Measurements from ENCODE around the gene PIP5KL1. TPM values are rescaled to one million over a fixed set of nuclear protein-coding genes. Genes with fewer than 3 reads are reported as not detected.
A peak's percentile ranks its signal among the peaks of the same experiment; 100 is the strongest.
"Not testable (repeated sequence)": the region's sequence is repeated elsewhere in the genome, so short reads cannot be mapped to it uniquely, and the experiment has no call there.

PIP5KL1 gene
- total and polyA plus RNA-seq, 2 donors from 2014 or later = 3.0 to 4.3 TPM

DNA sequence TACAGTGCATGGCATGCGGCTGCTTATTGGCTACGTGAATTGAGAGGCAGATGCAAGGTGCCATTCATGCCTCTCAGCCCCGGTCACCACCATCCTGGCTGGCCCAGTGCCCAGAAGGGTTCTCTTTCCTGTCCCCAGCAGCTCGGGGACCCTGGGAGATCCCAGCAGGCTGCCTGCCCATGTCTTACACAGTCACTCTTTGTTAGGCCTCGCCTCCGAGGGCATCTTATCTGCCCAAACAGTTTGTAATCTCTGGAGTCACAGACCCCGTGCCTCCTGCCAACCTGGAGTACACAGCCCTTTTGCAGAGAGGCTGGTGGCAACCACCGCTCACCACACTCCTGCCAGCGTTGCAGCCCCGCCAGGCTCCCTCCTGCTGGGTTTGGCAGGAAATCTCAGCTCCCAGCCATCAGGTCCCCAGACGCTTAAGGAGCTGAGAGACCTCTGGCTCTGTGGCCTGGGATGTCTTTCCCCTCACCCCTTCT, 46.1 kb downstream of the PIP5KL1 start:
- no peaks in the 10 kb centered on the region for H3K4me1 ChIP-seq (ENCODE audit: control insufficient read depth in 2 of 3, insufficient read depth in 2 of 3, low read depth in 1 of 3, low read length in 3 of 3)
- no peaks in the 10 kb centered on the region for H3K27me3 ChIP-seq (ENCODE audit: control insufficient read depth, insufficient read depth, low read length)
- peaks cover 3 to 11% (median 8%) of the 10 kb centered on the region in 3 donors for H3K36me3 ChIP-seq (ENCODE audit: control insufficient read depth in 2 of 3, insufficient read depth in 3 of 3, low read length in 3 of 3)
- TF ChIP-seq, protein P1, sequence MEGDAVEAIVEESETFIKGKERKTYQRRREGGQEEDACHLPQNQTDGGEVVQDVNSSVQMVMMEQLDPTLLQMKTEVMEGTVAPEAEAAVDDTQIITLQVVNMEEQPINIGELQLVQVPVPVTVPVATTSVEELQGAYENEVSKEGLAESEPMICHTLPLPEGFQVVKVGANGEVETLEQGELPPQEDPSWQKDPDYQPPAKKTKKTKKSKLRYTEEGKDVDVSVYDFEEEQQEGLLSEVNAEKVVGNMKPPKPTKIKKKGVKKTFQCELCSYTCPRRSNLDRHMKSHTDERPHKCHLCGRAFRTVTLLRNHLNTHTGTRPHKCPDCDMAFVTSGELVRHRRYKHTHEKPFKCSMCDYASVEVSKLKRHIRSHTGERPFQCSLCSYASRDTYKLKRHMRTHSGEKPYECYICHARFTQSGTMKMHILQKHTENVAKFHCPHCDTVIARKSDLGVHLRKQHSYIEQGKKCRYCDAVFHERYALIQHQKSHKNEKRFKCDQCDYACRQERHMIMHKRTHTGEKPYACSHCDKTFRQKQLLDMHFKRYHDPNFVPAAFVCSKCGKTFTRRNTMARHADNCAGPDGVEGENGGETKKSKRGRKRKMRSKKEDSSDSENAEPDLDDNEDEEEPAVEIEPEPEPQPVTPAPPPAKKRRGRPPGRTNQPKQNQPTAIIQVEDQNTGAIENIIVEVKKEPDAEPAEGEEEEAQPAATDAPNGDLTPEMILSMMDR (IDR thresholded peaks at IDR 0.05; ENCODE audit: borderline replicate concordance, extremely low read depth, insufficient read depth) = no peak
- H3K27ac ChIP-seq (ENCODE audit: low read depth in 2 of 2, low read length in 2 of 2) = no peak overlapping the region
- intact Hi-C loops (cut with DNase I) = no loop called here
- DNase-seq = no peak
- no peak for FAIRE-seq
- H3K9me3 ChIP-seq (ENCODE audit: control insufficient read depth in 2 of 3, insufficient read depth in 1 of 3, low read length in 3 of 3) = no peaks in the 10 kb centered on the region
- no peak overlapping the region for H3K4me3 ChIP-seq (ENCODE audit: low read length in 3 of 3)
- no peak overlapping the region for H3K9ac ChIP-seq (ENCODE audit: low read length in 3 of 3)

DNA sequence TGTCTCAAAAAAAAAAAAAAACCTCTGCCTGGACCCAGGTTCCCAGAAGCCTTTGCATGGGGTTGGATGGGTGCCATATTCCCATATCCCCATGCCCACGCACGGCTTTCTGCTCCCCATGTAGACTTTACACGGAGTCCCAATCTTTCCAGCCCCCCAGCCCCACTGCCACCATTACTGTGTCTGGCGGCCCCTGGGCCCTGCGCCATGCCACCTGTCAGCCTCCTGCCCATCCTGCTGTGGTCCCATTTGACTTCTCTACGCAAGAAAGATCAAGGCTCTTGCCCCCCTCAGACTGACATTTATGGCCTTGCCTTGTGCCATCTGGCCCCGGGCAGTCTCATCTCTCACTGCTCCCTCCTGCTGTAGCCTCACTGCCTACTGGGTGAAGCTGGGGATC, 46.6 kb downstream of the PIP5KL1 start:
- Histone ChIP-seq H3K27me3 (ENCODE audit: control insufficient read depth, insufficient read depth, low read length) (no peaks in the 10 kb centered on the region), H3K4me3 (ENCODE audit: low read length in 3 of 3) (no peak overlapping the region), H3K4me1 (ENCODE audit: control insufficient read depth in 2 of 3, insufficient read depth in 2 of 3, low read depth in 1 of 3, low read length in 3 of 3) (no peaks in the 10 kb centered on the region), H3K27ac (ENCODE audit: low read depth in 2 of 2, low read length in 2 of 2) (no peak overlapping the region), H3K9me3 (ENCODE audit: control insufficient read depth in 2 of 3, insufficient read depth in 1 of 3, low read length in 3 of 3) (no peaks in the 10 kb centered on the region), H3K9ac (ENCODE audit: low read length in 3 of 3) (no peak overlapping the region), H3K36me3 (ENCODE audit: control insufficient read depth in 2 of 3, insufficient read depth in 3 of 3, low read length in 3 of 3) (peaks cover 3 to 11% (median 8%) of the 10 kb centered on the region in 3 donors)
- intact Hi-C loops (cut with DNase I) = no loop called here
- TF ChIP-seq, protein P1 (IDR thresholded peaks at IDR 0.05; ENCODE audit: borderline replicate concordance, extremely low read depth, insufficient read depth) = no peak
- FAIRE-seq (no peak), DNase-seq (peak in 1 of 5 donors; percentile 44)

DNA sequence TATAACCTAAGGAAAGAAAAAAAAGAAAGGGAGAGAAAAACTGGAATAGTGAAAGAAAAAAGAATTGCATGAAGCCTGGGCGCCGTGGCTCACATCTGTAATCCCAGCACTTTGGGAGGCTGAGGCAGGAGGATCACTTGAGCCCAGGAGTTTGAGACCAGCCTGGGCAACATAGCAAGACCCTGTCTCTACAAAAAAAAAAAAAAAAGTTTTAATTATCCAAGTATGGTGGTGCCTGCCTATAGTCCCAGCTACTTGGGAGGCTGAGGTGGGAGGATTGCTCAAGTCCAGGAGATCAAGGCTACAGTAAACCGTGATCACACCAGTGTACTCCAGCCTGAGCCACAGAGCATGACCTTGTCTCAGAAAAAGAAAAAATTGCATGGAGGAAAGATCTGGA, 48.9 kb downstream of the PIP5KL1 start:
- DNase-seq = peak in 1 of 5 donors; percentile 18
- H3K36me3 ChIP-seq (ENCODE audit: control insufficient read depth in 2 of 3, insufficient read depth in 3 of 3, low read length in 3 of 3); H3K27me3 ChIP-seq (ENCODE audit: control insufficient read depth, insufficient read depth, low read length); H3K4me3 ChIP-seq (ENCODE audit: low read length in 3 of 3); H3K9ac ChIP-seq (ENCODE audit: low read length in 3 of 3); H3K27ac ChIP-seq (ENCODE audit: low read depth in 2 of 2, low read length in 2 of 2); H3K9me3 ChIP-seq (ENCODE audit: control insufficient read depth in 2 of 3, insufficient read depth in 1 of 3, low read length in 3 of 3); intact Hi-C loops (cut with DNase I); FAIRE-seq: not testable (repeated sequence)
- peaks cover 0 to 12% (median 8%) of the 10 kb centered on the region in 3 donors for H3K4me1 ChIP-seq (ENCODE audit: control insufficient read depth in 2 of 3, insufficient read depth in 2 of 3, low read depth in 1 of 3, low read length in 3 of 3)

DNA sequence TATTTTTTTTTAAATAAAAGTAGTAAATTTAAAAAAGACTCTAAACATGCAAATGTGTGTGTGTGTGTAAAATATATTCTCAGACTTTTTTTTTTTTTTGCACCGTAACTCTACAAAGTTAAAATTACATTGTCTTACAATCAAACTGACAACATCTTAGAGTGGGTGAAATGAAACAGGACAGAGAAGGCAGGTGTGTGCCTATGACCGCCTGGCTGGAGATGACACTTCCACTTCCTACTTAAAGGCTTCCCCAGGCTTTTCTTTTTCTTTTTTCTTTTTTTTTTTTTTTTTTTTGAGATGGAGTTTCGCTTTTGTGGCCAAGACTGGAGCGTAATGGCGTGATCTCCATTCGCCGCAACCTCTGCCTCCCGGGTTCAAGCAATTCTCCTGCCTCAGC, 50.4 kb downstream of the PIP5KL1 start:
- intact Hi-C loops (cut with DNase I) = no loop called here
- H3K4me3 ChIP-seq (ENCODE audit: low read length in 3 of 3) = no peak overlapping the region
- peak in 1 of 5 donors; percentile 16 for DNase-seq
- no peaks in the 10 kb centered on the region for H3K36me3 ChIP-seq (ENCODE audit: control insufficient read depth in 2 of 3, insufficient read depth in 3 of 3, low read length in 3 of 3)
- TF ChIP-seq, protein P1 (IDR thresholded peaks at IDR 0.05; ENCODE audit: borderline replicate concordance, extremely low read depth, insufficient read depth) = no peak
- no peaks in the 10 kb centered on the region for H3K9me3 ChIP-seq (ENCODE audit: control insufficient read depth in 2 of 3, insufficient read depth in 1 of 3, low read length in 3 of 3)
- no peak for FAIRE-seq
- H3K4me1 ChIP-seq (ENCODE audit: control insufficient read depth in 2 of 3, insufficient read depth in 2 of 3, low read depth in 1 of 3, low read length in 3 of 3) = peaks cover 0 to 20% (median 8%) of the 10 kb centered on the region in 3 donors
- no peak overlapping the region for H3K9ac ChIP-seq (ENCODE audit: low read length in 3 of 3)
- H3K27ac ChIP-seq (ENCODE audit: low read depth in 2 of 2, low read length in 2 of 2) = no peak overlapping the region
- no peaks in the 10 kb centered on the region for H3K27me3 ChIP-seq (ENCODE audit: control insufficient read depth, insufficient read depth, low read length)

Measured in kidney (tissue), 14 donors.